Measurements from ENCODE around the gene F12. TPM values are rescaled to one million over a fixed set of nuclear protein-coding genes. Genes with fewer than 3 reads are reported as not detected.

The F12 gene
- total RNA-seq, 4 donors from 2014 or later = 2.3 to 18.4 (median 7.1) TPM

GRCh38 chr5:177435847-177436536, 26.6 kb upstream of the F12 start:
- Histone ChIP-seq H3K4me1 (peaks cover 34% of the 10 kb centered on the region), H3K27ac (no peak overlapping the region), H3K36me3 (peaks cover 69% of the 10 kb centered on the region), H3K27me3 (no peaks in the 10 kb centered on the region), H3K4me3 (no peak overlapping the region), H3K9me3 (no peaks in the 10 kb centered on the region)
- TF ChIP-seq EP300 (IDR thresholded peaks at IDR 0.05) (no peak), POLR2A (IDR thresholded peaks at IDR 0.05) (no peak), CTCF (IDR thresholded peaks at IDR 0.05) (no peak), POLR2AphosphoS5 (IDR thresholded peaks at IDR 0.05) (no peak)
- WGBS = 92% methylated on average over 30 of the region's 37 CpGs
- no peak for DNase-seq (ENCODE audit: low spot score in 2 of 2)

GRCh38 chr5:177434942-177435738, 25.8 kb upstream of the F12 start:
- H3K4me3 ChIP-seq = no peak overlapping the region
- H3K4me1 ChIP-seq = peaks cover 42% of the 10 kb centered on the region
- H3K9me3 ChIP-seq = no peaks in the 10 kb centered on the region
- TF ChIP-seq EP300 (IDR thresholded peaks at IDR 0.05) (no peak), CTCF (IDR thresholded peaks at IDR 0.05) (no peak), POLR2A (IDR thresholded peaks at IDR 0.05) (no peak), POLR2AphosphoS5 (IDR thresholded peaks at IDR 0.05) (no peak)
- WGBS = 76% methylated on average over 11 of the region's 20 CpGs
- DNase-seq (ENCODE audit: low spot score in 2 of 2) = no peak
- peaks cover 62% of the 10 kb centered on the region for H3K36me3 ChIP-seq
- H3K27ac ChIP-seq = no peak overlapping the region
- H3K27me3 ChIP-seq = no peaks in the 10 kb centered on the region

- no peaks in the 10 kb centered on the region for H3K27me3 ChIP-seq
- H3K9me3 ChIP-seq = no peaks in the 10 kb centered on the region
- peaks cover 62% of the 10 kb centered on the region for H3K36me3 ChIP-seq
- H3K4me1 ChIP-seq = peaks cover 49% of the 10 kb centered on the region
- H3K4me3 ChIP-seq = no peak overlapping the region
- no peak for TF ChIP-seq POLR2AphosphoS5 (IDR thresholded peaks at IDR 0.05)
- no peak for TF ChIP-seq CTCF (IDR thresholded peaks at IDR 0.05)
- no peak for TF ChIP-seq EP300 (IDR thresholded peaks at IDR 0.05)
- TF ChIP-seq POLR2A (IDR thresholded peaks at IDR 0.05) = no peak
- WGBS = 90% methylated on average over 2 of the region's 8 CpGs
- H3K27ac ChIP-seq = no peak overlapping the region
- DNase-seq (ENCODE audit: low spot score in 2 of 2) = no peak
Measured at GRCh38 chr5:177434437-177434836, 25.1 kb upstream of the F12 start.

GRCh38 chr5:177433658-177434217, 24.4 kb upstream of the F12 start:
- TF ChIP-seq CTCF (IDR thresholded peaks at IDR 0.05) (no peak), POLR2AphosphoS5 (IDR thresholded peaks at IDR 0.05) (no peak), POLR2A (IDR thresholded peaks at IDR 0.05) (no peak), EP300 (IDR thresholded peaks at IDR 0.05) (no peak)
- WGBS = 82% methylated on average over 5 of the region's 29 CpGs

More at GRCh38 chr5:177433658-177434217, 24.4 kb upstream of the F12 start:
- Histone ChIP-seq H3K27me3 (no peaks in the 10 kb centered on the region), H3K36me3 (peaks cover 62% of the 10 kb centered on the region), H3K4me3 (no peak overlapping the region), H3K4me1 (peaks cover 56% of the 10 kb centered on the region), H3K9me3 (no peaks in the 10 kb centered on the region), H3K27ac (no peak overlapping the region)
- no peak for DNase-seq (ENCODE audit: low spot score in 2 of 2)
